Measurements from ENCODE around the gene HLA-DOA.

Gene HLA-DOA

GRCh38 chr6:33024521-33024920 is 15.1 kb upstream of the HLA-DOA start:
- H3K36me3 Mint-ChIP-seq = no peaks in the 10 kb centered on the region
- H3K4me3 Mint-ChIP-seq = no peak overlapping the region
- H3K27ac Mint-ChIP-seq = peak overlapping the region; percentile 36
- peaks cover 35% of the 10 kb centered on the region for H3K4me1 Mint-ChIP-seq
- DNase-seq (ENCODE audit: low spot score in 2 of 2) (no peak), ATAC-seq (ENCODE audit: low read depth) (no peak)
- H3K27me3 Mint-ChIP-seq = no peaks in the 10 kb centered on the region
- H3K9me3 Mint-ChIP-seq = no peaks in the 10 kb centered on the region

GRCh38 chr6:33023536-33023935 is 14.1 kb upstream of the HLA-DOA start:
- H3K4me3 Mint-ChIP-seq = no peak overlapping the region
- ATAC-seq (ENCODE audit: low read depth) (no peak), DNase-seq (ENCODE audit: low spot score in 2 of 2) (no peak)
- no peaks in the 10 kb centered on the region for H3K27me3 Mint-ChIP-seq
- no peak overlapping the region for H3K27ac Mint-ChIP-seq
- H3K4me1 Mint-ChIP-seq = peaks cover 36% of the 10 kb centered on the region
- H3K9me3 Mint-ChIP-seq = no peaks in the 10 kb centered on the region
- H3K36me3 Mint-ChIP-seq = no peaks in the 10 kb centered on the region

- Mint-ChIP-seq H3K4me3 (no peak overlapping the region), H3K4me1 (peaks cover 40% of the 10 kb centered on the region), H3K36me3 (no peaks in the 10 kb centered on the region), H3K9me3 (no peaks in the 10 kb centered on the region), H3K27me3 (no peaks in the 10 kb centered on the region), H3K27ac (peak overlapping the region; percentile 38)
- ATAC-seq (ENCODE audit: low read depth) (no peak), DNase-seq (ENCODE audit: low spot score in 2 of 2) (no peak)
Measured at GRCh38 chr6:33021917-33022316, 12.5 kb upstream of the HLA-DOA start.

- DNase-seq (ENCODE audit: low spot score in 2 of 2) (no peak), ATAC-seq (ENCODE audit: low read depth) (peak; percentile 6)
- peak overlapping the region; percentile 53 for H3K4me3 Mint-ChIP-seq
- no peaks in the 10 kb centered on the region for H3K36me3 Mint-ChIP-seq
- H3K27me3 Mint-ChIP-seq = no peaks in the 10 kb centered on the region
- no peaks in the 10 kb centered on the region for H3K9me3 Mint-ChIP-seq
- H3K4me1 Mint-ChIP-seq = peaks cover 56% of the 10 kb centered on the region
- H3K27ac Mint-ChIP-seq = peak overlapping the region; percentile 96
Measured at GRCh38 chr6:33019372-33019771, 10.0 kb upstream of the HLA-DOA start.

GRCh38 chr6:33018904-33019303 is 9.5 kb upstream of the HLA-DOA start:
- ATAC-seq (ENCODE audit: low read depth) (peak; percentile 92), DNase-seq (ENCODE audit: low spot score in 2 of 2) (peak; percentile 46 to 71)
- Mint-ChIP-seq H3K9me3 (no peaks in the 10 kb centered on the region), H3K27me3 (no peaks in the 10 kb centered on the region), H3K4me1 (peaks cover 56% of the 10 kb centered on the region), H3K4me3 (peak overlapping the region; percentile 53), H3K27ac (peak overlapping the region; percentile 96), H3K36me3 (no peaks in the 10 kb centered on the region)

GRCh38 chr6:33018418-33018817 is 9.0 kb upstream of the HLA-DOA start:
- Mint-ChIP-seq H3K4me3 (peak overlapping the region; percentile 4), H3K27ac (peak overlapping the region; percentile 96), H3K9me3 (no peaks in the 10 kb centered on the region), H3K4me1 (peaks cover 56% of the 10 kb centered on the region), H3K36me3 (no peaks in the 10 kb centered on the region), H3K27me3 (no peaks in the 10 kb centered on the region)
- ATAC-seq (ENCODE audit: low read depth) (no peak), DNase-seq (ENCODE audit: low spot score in 2 of 2) (no peak)

- Mint-ChIP-seq H3K36me3 (no peaks in the 10 kb centered on the region), H3K27ac (peak overlapping the region; percentile 96), H3K9me3 (no peaks in the 10 kb centered on the region), H3K27me3 (no peaks in the 10 kb centered on the region), H3K4me3 (peak overlapping the region; percentile 4), H3K4me1 (peaks cover 55% of the 10 kb centered on the region)
- ATAC-seq (ENCODE audit: low read depth) (no peak), DNase-seq (ENCODE audit: low spot score in 2 of 2) (no peak)
Measured at GRCh38 chr6:33017694-33018353, 8.4 kb upstream of the HLA-DOA start.

- DNase-seq (ENCODE audit: low spot score in 2 of 2) (no peak), ATAC-seq (ENCODE audit: low read depth) (no peak)
- Mint-ChIP-seq H3K27ac (peak overlapping the region; percentile 96), H3K4me1 (peaks cover 55% of the 10 kb centered on the region), H3K27me3 (no peaks in the 10 kb centered on the region), H3K9me3 (no peaks in the 10 kb centered on the region), H3K36me3 (no peaks in the 10 kb centered on the region), H3K4me3 (peak overlapping the region; percentile 19)
Measured at GRCh38 chr6:33017018-33017417, 7.6 kb upstream of the HLA-DOA start.

GRCh38 chr6:33015798-33016197 is 6.4 kb upstream of the HLA-DOA start:
- Mint-ChIP-seq H3K4me3 (peak overlapping the region; percentile 9), H3K9me3 (no peaks in the 10 kb centered on the region), H3K27me3 (no peaks in the 10 kb centered on the region), H3K36me3 (no peaks in the 10 kb centered on the region), H3K4me1 (peaks cover 56% of the 10 kb centered on the region), H3K27ac (peak overlapping the region; percentile 96)
- ATAC-seq (ENCODE audit: low read depth) = no peak
- no peak for DNase-seq (ENCODE audit: low spot score in 2 of 2)

GRCh38 chr6:33014841-33015634 is 5.6 kb upstream of the HLA-DOA start:
- no peaks in the 10 kb centered on the region for H3K9me3 Mint-ChIP-seq
- DNase-seq (ENCODE audit: low spot score in 2 of 2) = peak; percentile 62 to 85
- peaks cover 49% of the 10 kb centered on the region for H3K4me1 Mint-ChIP-seq
- ATAC-seq (ENCODE audit: low read depth) = peak; percentile 34
- no peaks in the 10 kb centered on the region for H3K27me3 Mint-ChIP-seq
- H3K4me3 Mint-ChIP-seq = peak overlapping the region; percentile 65
- H3K27ac Mint-ChIP-seq = peak overlapping the region; percentile 96
- H3K36me3 Mint-ChIP-seq = no peaks in the 10 kb centered on the region

- no peak for ATAC-seq (ENCODE audit: low read depth)
- no peaks in the 10 kb centered on the region for H3K9me3 Mint-ChIP-seq
- peak overlapping the region; percentile 29 for H3K27ac Mint-ChIP-seq
- H3K4me3 Mint-ChIP-seq = no peak overlapping the region
- H3K4me1 Mint-ChIP-seq = peaks cover 40% of the 10 kb centered on the region
- no peaks in the 10 kb centered on the region for H3K27me3 Mint-ChIP-seq
- H3K36me3 Mint-ChIP-seq = peaks cover 4% of the 10 kb centered on the region
- DNase-seq (ENCODE audit: low spot score in 2 of 2) = no peak
Measured at GRCh38 chr6:33013608-33014007, 4.2 kb upstream of the HLA-DOA start.

- Mint-ChIP-seq H3K4me1 (peaks cover 38% of the 10 kb centered on the region), H3K4me3 (no peak overlapping the region), H3K36me3 (peaks cover 28% of the 10 kb centered on the region), H3K9me3 (no peaks in the 10 kb centered on the region), H3K27me3 (no peaks in the 10 kb centered on the region), H3K27ac (peak overlapping the region; percentile 97)
- no peak for DNase-seq (ENCODE audit: low spot score in 2 of 2)
- ATAC-seq (ENCODE audit: low read depth) = no peak
Measured at GRCh38 chr6:33010356-33010755, 965 bp upstream of the HLA-DOA start.

GRCh38 chr6:33007831-33008400 is 1.5 kb downstream of the HLA-DOA start:
- H3K4me3 Mint-ChIP-seq = peak overlapping the region; percentile 99
- H3K36me3 Mint-ChIP-seq = peaks cover 29% of the 10 kb centered on the region
- no peaks in the 10 kb centered on the region for H3K9me3 Mint-ChIP-seq
- H3K27me3 Mint-ChIP-seq = no peaks in the 10 kb centered on the region
- ATAC-seq (ENCODE audit: low read depth) (no peak), DNase-seq (ENCODE audit: low spot score in 2 of 2) (no peak)
- peak overlapping the region; percentile 97 for H3K27ac Mint-ChIP-seq
- peaks cover 36% of the 10 kb centered on the region for H3K4me1 Mint-ChIP-seq

- DNase-seq (ENCODE audit: low spot score in 2 of 2) = no peak
- no peak overlapping the region for H3K4me3 Mint-ChIP-seq
- H3K4me1 Mint-ChIP-seq = peaks cover 41% of the 10 kb centered on the region
- peak overlapping the region; percentile 42 for H3K27ac Mint-ChIP-seq
- H3K36me3 Mint-ChIP-seq = peaks cover 31% of the 10 kb centered on the region
- H3K9me3 Mint-ChIP-seq = no peaks in the 10 kb centered on the region
- ATAC-seq (ENCODE audit: low read depth) = no peak
- no peaks in the 10 kb centered on the region for H3K27me3 Mint-ChIP-seq
Measured at GRCh38 chr6:33004940-33005339, 4.5 kb downstream of the HLA-DOA start.

All from memory B cell (primary cell).